Uterus (tissue), 2 donors: ENCODE measurements around the gene ZSCAN12.

Experiments used
- CTCF ChIP-seq, 4 experiments: fragments of 200-600 bp in 2 of 4; fragments of 450-650 bp in 2 of 4; sonication (generic) in 2 of 4; IDR thresholded peaks; one replicate each; pipeline ENCODE4 v1.5.1; 2016 to 2019; ENCODE audit warnings: antibody characterized with exemption in 4 of 4, mild to moderate bottlenecking in 2 of 4, moderate library complexity in 1 of 4
- POLR2A ChIP-seq, 2 donors: fragments of 450-650 bp; IDR thresholded peaks; one replicate each; pipeline ENCODE4 v1.6.1; 2016; ENCODE audit warnings: antibody characterized with exemption in 2 of 2, mild to moderate bottlenecking in 1 of 2, moderate library complexity in 1 of 2

GRCh38 chr6:28334286-28335039 lies 65.1 kb downstream of the ZSCAN12 start:
- TF ChIP-seq CTCF (IDR thresholded peaks at IDR 0.05) (no peak), POLR2A (IDR thresholded peaks at IDR 0.05) (no peak)
